RWPE2 (cell line): Measurements from ENCODE around the gene SPPL2B.
A peak's percentile ranks its signal among the peaks of the same experiment; 100 is the strongest.

ENCODE experiments used
- ATAC-seq: fragments of 200-7000 bp; cut with Tn5 transposase; 3 replicates; pipeline ENCODE4 v1.9.1; 2021; ENCODE audit warnings: low read depth
- DNase-seq: peaks from one replicate; pipeline ENCODE4 v3.0.0-alpha.2; 2020; ENCODE audit warnings: low spot score
- H3K27ac ChIP-seq: fragments of 450-650 bp; 2 replicates; pipeline ENCODE4 v1.5.1; 2017; ENCODE audit warnings: mild to moderate bottlenecking; ENCODE audit not compliant: poor library complexity, severe bottlenecking
- H3K27me3 ChIP-seq: fragments of 250-450 bp; sonication (Bioruptor Pico); 2 replicates; pipeline ENCODE4 v1.5.1; 2021; ENCODE audit warnings: mild to moderate bottlenecking, moderate library complexity; ENCODE audit not compliant: insufficient read depth, poor library complexity, severe bottlenecking
- H3K36me3 ChIP-seq: fragments of 250-450 bp; sonication (Bioruptor Pico); 2 replicates; pipeline ENCODE4 v1.5.1; 2020; ENCODE audit warnings: low read depth, mild to moderate bottlenecking, moderate library complexity
- H3K4me1 ChIP-seq: fragments of 250-450 bp; sonication (Bioruptor Pico); 2 replicates; pipeline ENCODE4 v1.5.1; 2021; ENCODE audit warnings: mild to moderate bottlenecking, moderate library complexity; ENCODE audit not compliant: insufficient read depth, poor library complexity, severe bottlenecking
- H3K4me3 ChIP-seq: fragments of 250-450 bp; sonication (Bioruptor Pico); 2 replicates; pipeline ENCODE4 v1.5.1; 2021; ENCODE audit warnings: mild to moderate bottlenecking, moderate library complexity; ENCODE audit not compliant: severe bottlenecking
- H3K9me3 ChIP-seq: fragments of 250-450 bp; sonication (Bioruptor Pico); 2 replicates; pipeline ENCODE4 v1.5.1; 2021; ENCODE audit warnings: mild to moderate bottlenecking, moderate library complexity; ENCODE audit not compliant: severe bottlenecking
- TF ChIP-seq, protein P1 (sequence below): fragments of 450-650 bp; IDR thresholded peaks from one replicate; pipeline ENCODE4 v1.5.1; 2017; ENCODE audit warnings: mild to moderate bottlenecking, moderate library complexity; ENCODE audit not compliant: poor library complexity, severe bottlenecking

Gene SPPL2B

DNA sequence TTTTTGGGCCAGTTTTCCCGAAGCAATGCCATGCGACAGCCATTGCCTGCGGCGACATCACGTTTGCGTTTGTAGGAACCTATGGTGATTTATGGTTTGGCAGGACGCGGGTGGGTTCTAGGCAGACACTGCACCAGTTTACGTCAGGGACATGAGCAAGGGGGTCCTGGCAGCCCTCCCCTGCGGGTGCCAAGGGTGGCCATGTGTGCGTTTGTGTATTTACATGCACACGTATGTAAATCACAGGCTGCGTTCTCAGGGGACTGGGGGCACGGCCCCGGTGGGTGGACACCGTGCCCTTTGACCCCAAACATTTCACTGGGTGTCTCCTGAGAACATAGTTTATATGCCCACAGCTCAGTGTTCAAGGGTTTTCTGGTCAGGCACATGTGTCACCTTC is 22.2 kb downstream of the SPPL2B start:
- H3K4me3 ChIP-seq, result no peak overlapping the region
- no peaks in the 10 kb centered on the region for H3K9me3 ChIP-seq
- TF ChIP-seq, protein P1, sequence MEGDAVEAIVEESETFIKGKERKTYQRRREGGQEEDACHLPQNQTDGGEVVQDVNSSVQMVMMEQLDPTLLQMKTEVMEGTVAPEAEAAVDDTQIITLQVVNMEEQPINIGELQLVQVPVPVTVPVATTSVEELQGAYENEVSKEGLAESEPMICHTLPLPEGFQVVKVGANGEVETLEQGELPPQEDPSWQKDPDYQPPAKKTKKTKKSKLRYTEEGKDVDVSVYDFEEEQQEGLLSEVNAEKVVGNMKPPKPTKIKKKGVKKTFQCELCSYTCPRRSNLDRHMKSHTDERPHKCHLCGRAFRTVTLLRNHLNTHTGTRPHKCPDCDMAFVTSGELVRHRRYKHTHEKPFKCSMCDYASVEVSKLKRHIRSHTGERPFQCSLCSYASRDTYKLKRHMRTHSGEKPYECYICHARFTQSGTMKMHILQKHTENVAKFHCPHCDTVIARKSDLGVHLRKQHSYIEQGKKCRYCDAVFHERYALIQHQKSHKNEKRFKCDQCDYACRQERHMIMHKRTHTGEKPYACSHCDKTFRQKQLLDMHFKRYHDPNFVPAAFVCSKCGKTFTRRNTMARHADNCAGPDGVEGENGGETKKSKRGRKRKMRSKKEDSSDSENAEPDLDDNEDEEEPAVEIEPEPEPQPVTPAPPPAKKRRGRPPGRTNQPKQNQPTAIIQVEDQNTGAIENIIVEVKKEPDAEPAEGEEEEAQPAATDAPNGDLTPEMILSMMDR, result no peak
- no peaks in the 10 kb centered on the region for H3K27me3 ChIP-seq
- DNase-seq (no peak), ATAC-seq (no peak)
- H3K36me3 ChIP-seq, result no peaks in the 10 kb centered on the region
- H3K4me1 ChIP-seq, result no peaks in the 10 kb centered on the region
- no peak overlapping the region for H3K27ac ChIP-seq

DNA sequence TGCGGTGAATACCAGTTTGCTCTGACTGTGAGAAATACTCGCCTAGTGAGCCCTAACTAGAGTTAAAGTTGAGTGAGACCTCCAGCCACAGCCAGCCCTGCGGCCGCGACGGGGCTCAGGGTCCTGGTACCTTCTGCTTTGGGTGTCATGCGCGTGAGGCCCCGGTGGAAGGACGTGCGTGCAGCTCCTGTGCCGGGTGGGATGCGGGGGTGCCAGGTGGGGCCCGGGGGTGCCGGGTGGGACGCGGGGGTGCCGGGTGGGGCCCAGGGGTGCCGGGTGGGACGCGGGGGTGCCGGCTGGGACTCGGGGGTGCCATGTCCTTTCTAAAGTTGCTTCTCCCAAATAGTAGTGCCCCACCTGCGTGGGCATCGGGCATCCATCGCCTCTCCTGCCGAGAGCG is 23.1 kb downstream of the SPPL2B start:
- no peak overlapping the region for H3K27ac ChIP-seq
- H3K27me3 ChIP-seq, result no peaks in the 10 kb centered on the region

DNA sequence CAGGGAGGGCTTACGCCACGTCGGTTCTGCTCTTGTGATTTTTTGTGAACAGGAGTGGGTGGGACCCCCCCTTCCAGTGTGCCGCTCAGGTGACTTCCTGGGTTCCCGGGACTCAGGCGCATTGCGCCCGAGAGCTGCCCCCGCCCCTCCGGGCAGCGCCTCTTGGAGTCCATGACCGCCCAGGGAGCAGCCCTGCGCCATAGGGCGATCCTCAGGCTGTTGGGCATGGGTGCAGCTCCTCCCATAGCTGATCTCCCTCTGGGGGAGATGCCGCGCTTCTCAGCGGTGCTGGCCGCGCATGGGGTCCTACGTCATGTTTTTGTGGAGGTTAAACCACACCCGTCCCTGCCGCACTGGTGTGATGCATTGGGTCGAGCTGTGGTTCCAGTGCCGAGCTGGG is 23.6 kb downstream of the SPPL2B start:
- H3K27me3 ChIP-seq, result no peaks in the 10 kb centered on the region
- no peaks in the 10 kb centered on the region for H3K36me3 ChIP-seq
- TF ChIP-seq, protein P1, result no peak
- DNase-seq (peak; percentile 35), ATAC-seq (no peak)
- no peaks in the 10 kb centered on the region for H3K4me1 ChIP-seq
- no peak overlapping the region for H3K27ac ChIP-seq
- no peaks in the 10 kb centered on the region for H3K9me3 ChIP-seq
- H3K4me3 ChIP-seq, result no peak overlapping the region

More for the DNA sequence above, 23.1 kb downstream of the SPPL2B start:
- Histone ChIP-seq H3K4me1 (no peaks in the 10 kb centered on the region), H3K36me3 (no peaks in the 10 kb centered on the region), H3K4me3 (no peak overlapping the region), H3K9me3 (no peaks in the 10 kb centered on the region)
- DNase-seq, result peak; percentile 59
- no peak for ATAC-seq
- TF ChIP-seq, protein P1, result no peak

DNA sequence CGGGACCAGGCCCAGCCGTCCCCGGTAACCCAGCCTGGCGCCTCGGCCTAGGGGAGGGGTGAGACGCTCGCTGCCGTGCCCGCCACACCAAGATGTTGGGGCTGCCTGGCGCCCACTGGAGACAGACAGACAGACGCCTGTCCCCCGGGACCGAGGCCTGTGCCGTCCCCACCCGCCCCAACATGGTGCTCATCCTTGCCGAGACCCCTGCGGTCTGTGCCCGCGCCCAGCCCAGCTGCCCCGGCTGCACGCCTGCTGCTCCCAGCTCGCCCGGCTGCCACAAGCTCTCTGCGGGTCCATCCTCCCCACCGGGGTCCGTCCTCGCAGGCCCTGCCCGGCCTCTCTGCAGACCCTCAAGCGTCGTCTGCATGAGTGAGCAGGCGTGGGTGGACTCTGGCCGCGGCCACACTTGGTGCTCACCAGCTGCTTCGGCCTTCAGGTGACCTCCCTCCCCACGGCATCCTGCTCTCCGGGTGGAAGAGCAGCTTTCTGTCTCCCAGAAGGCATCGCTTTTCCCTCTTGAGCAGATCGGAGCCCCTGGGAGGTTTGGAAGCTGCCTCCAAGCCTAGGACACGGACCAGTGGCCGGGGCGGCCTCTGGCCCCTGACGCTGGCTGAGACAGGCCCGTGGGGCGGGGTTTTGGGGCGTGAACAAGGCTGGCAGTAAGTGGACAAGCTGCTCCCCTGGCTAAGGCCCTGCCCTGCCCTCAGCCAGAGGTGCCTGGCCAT is 24.8 kb downstream of the SPPL2B start:
- Histone ChIP-seq H3K27ac (no peak overlapping the region), H3K9me3 (no peaks in the 10 kb centered on the region), H3K36me3 (no peaks in the 10 kb centered on the region), H3K27me3 (peaks cover 2% of the 10 kb centered on the region), H3K4me3 (no peak overlapping the region), H3K4me1 (no peaks in the 10 kb centered on the region)
- TF ChIP-seq, protein P1, result no peak
- ATAC-seq, result no peak
- peak; percentile 55 for DNase-seq

DNA sequence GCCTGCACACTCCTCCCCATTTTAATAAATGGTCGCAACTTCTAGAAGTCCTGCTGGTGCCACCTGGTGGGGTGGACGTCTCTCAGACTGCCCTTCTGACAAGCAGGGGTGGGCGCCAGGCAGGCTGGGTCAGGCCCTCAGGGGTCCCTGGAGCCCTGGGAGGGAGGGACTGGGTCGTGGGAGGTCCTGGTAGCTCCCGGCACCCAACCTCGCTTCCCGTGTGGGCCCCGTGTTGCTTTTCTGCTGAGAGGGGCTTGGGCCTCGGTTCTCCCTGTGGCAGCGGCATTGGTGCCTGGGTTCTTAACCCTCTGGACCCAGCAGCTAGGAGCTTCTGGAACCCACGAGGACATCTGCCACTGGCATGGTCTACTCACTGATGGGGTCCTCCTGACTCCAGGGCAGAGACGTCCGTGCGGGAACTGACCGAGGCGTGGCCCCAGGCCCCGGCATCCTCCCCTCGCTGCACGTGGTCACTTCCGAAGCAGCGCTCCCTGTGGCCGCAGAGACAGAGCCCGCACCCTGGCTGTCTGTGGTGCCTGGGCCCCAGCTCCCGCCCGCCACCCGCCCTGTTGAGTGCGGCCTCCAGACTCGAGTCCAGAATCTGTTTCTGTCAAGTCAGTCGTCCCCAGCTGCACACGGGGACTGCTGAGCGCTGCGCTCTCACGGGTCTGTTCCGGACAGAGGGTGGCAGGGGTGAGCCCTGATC is 25.6 kb downstream of the SPPL2B start:
- H3K27me3 ChIP-seq, result peaks cover 9% of the 10 kb centered on the region
- no peaks in the 10 kb centered on the region for H3K36me3 ChIP-seq
- peak; percentile 56 for DNase-seq

More for the DNA sequence above, 25.6 kb downstream of the SPPL2B start:
- H3K9me3 ChIP-seq, result no peaks in the 10 kb centered on the region
- no peak overlapping the region for H3K4me3 ChIP-seq
- no peaks in the 10 kb centered on the region for H3K4me1 ChIP-seq
- TF ChIP-seq, protein P1, result no peak
- no peak for ATAC-seq
- no peak overlapping the region for H3K27ac ChIP-seq
